Small intestine (tissue), 7 donors: ENCODE results near the gene KL. TPM values are rescaled to one million over a fixed set of nuclear protein-coding genes. Genes with fewer than 3 reads are reported as not detected.

Experiments used
- DNase-seq, 2 donors: peaks; one replicate each; pipeline versions ENCODE4 v3.0.0 to v3.0.0-alpha.2; 2013
- FAIRE-seq: peaks from 2 replicates; lab custom pipeline; 2012; peaks lifted over from hg19 to GRCh38; lab: Jason Lieb, UNC
- H3K27ac ChIP-seq, 3 donors: one replicate each; pipeline ENCODE4 v1.5.1; 2013; ENCODE audit warnings: low read length in 2 of 3, mild to moderate bottlenecking in 2 of 3, control low read depth in 1 of 3, inconsistent platforms in 1 of 3, low read depth in 1 of 3, moderate library complexity in 1 of 3
- H3K27me3 ChIP-seq, 3 donors: one replicate each; pipeline ENCODE4 v1.6.1; 2013; ENCODE audit warnings: low read length in 3 of 3, inconsistent platforms in 1 of 3; ENCODE audit not compliant: control insufficient read depth in 3 of 3, insufficient read depth in 3 of 3
- H3K36me3 ChIP-seq, 3 donors: one replicate each; pipeline ENCODE4 v1.6.1; 2013; ENCODE audit warnings: low read length in 3 of 3, inconsistent platforms in 1 of 3, low read depth in 1 of 3, mild to moderate bottlenecking in 1 of 3, moderate library complexity in 1 of 3; ENCODE audit not compliant: control insufficient read depth in 3 of 3, insufficient read depth in 2 of 3
- H3K4me1 ChIP-seq, 3 donors: one replicate each; pipeline ENCODE4 v1.6.1; 2013; ENCODE audit warnings: low read length in 2 of 3, inconsistent platforms in 1 of 3, low read depth in 1 of 3, mild to moderate bottlenecking in 1 of 3, moderate library complexity in 1 of 3; ENCODE audit not compliant: control insufficient read depth in 3 of 3, insufficient read depth in 2 of 3
- H3K4me3 ChIP-seq, 3 donors: one replicate each; pipeline ENCODE4 v1.5.1; 2013; ENCODE audit warnings: low read length in 3 of 3, control low read depth in 1 of 3, inconsistent platforms in 1 of 3, low read depth in 1 of 3, mild to moderate bottlenecking in 1 of 3, moderate library complexity in 1 of 3
- H3K9me3 ChIP-seq, 2 donors: one replicate each; pipeline ENCODE4 v1.6.1; 2013; ENCODE audit warnings: low read depth in 1 of 2, low read length in 1 of 2; ENCODE audit not compliant: control insufficient read depth in 2 of 2, insufficient read depth in 1 of 2
- WGBS, 3 donors: extraction: QIAGEN DNeasy Blood & Tissue Kit; methylation state at CpG; one replicate each; pipeline ENCODE4 v1.1.7; 2013; 5-methylcytosine and 5-hydroxymethylcytosine counted together
- polyA plus RNA-seq, 4 donors: library from polyadenylated mRNA; stranded (reverse) in 3 of 4; unstranded in 1 of 4; fragments of 200-250 nt in 3 of 4; fragments of 120-200 nt in 1 of 4; gene quantifications; one replicate each; pipeline versions ENCODE4 v1.2.1 to v1.2.3, GENCODE V29; 2013
- donor health status: healthy with polysubstance abuse.
- donor health status: control.
- donor health status: control.
- donor health status: Bipolar disorder and iron deficiency.
- donor health status: healthy.

KL gene
- polyA plus RNA-seq, 4 donors = 0.67 to 4.8 (median 2.0) TPM

GRCh38 chr13:33053397-33054066 lies 37.3 kb downstream of the KL start:
- Histone ChIP-seq H3K9me3 (no peaks in the 10 kb centered on the region), H3K36me3 (peaks cover 0 to 4% (median 0%) of the 10 kb centered on the region in 3 donors), H3K4me3 (no peak overlapping the region), H3K4me1 (no peaks in the 10 kb centered on the region), H3K27ac (no peak overlapping the region), H3K27me3 (no peaks in the 10 kb centered on the region)
- WGBS, 3 donors = 60 to 81% (median 67%) methylated on average over 7 of the region's 7 CpGs
- no peak for DNase-seq
- FAIRE-seq = no peak

- peaks cover 0 to 11% (median 0%) of the 10 kb centered on the region in 3 donors for H3K36me3 ChIP-seq
- H3K27ac ChIP-seq = no peak overlapping the region
- no peak overlapping the region for H3K4me3 ChIP-seq
- no peaks in the 10 kb centered on the region for H3K4me1 ChIP-seq
- DNase-seq (peak in 1 of 2 donors; percentile 16), FAIRE-seq (no peak)
- 65 to 72% (median 67%) methylated on average over 9 of the region's 9 CpGs for WGBS, 3 donors
- no peaks in the 10 kb centered on the region for H3K9me3 ChIP-seq
- no peaks in the 10 kb centered on the region for H3K27me3 ChIP-seq
Measured at GRCh38 chr13:33057019-33057780, 41.0 kb downstream of the KL start.

DNA sequence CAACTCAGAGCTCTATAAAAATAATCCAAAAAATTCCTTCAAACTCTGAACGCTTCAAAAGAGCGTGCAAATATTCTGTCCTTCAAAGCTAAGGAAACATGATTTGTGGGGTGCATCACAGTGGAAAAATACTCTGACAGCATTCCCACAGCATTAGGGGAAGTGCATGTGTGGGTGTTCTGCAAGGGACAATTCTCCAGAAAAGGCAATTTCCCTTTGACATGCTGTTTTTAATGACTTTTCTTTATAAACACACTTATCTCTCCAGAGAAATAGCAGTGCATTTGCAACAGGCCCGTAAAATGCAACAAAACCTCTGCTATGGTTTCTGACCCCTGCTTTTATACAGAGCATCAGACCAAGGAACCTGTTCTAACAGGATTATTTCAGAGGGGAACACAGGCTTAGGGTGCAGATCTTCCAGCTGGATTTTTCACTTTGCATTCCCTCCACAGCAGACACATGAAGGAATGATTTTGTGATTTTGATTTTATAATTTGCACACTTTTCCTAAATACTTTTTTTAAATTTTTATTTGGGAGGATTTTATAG lies 42.6 kb downstream of the KL start:
- Histone ChIP-seq H3K36me3 (peaks cover 0 to 11% (median 0%) of the 10 kb centered on the region in 3 donors), H3K27me3 (no peaks in the 10 kb centered on the region), H3K4me1 (no peaks in the 10 kb centered on the region), H3K9me3 (no peaks in the 10 kb centered on the region), H3K4me3 (no peak overlapping the region), H3K27ac (no peak overlapping the region)
- FAIRE-seq (no peak), DNase-seq (no peak)
- 70 to 90% (median 85%) methylated on average over 3 of the region's 3 CpGs for WGBS, 3 donors

GRCh38 chr13:33060815-33061214 lies 44.6 kb downstream of the KL start:
- H3K27ac ChIP-seq = no peak overlapping the region
- no peaks in the 10 kb centered on the region for H3K9me3 ChIP-seq
- H3K4me3 ChIP-seq = no peak overlapping the region
- H3K27me3 ChIP-seq = no peaks in the 10 kb centered on the region
- H3K36me3 ChIP-seq = peaks cover 0 to 9% (median 0%) of the 10 kb centered on the region in 3 donors
- DNase-seq (no peak), FAIRE-seq (no peak)
- no peaks in the 10 kb centered on the region for H3K4me1 ChIP-seq
- WGBS, 3 donors = 92 to 95% (median 92%) methylated on average over 15 of the region's 15 CpGs

DNA sequence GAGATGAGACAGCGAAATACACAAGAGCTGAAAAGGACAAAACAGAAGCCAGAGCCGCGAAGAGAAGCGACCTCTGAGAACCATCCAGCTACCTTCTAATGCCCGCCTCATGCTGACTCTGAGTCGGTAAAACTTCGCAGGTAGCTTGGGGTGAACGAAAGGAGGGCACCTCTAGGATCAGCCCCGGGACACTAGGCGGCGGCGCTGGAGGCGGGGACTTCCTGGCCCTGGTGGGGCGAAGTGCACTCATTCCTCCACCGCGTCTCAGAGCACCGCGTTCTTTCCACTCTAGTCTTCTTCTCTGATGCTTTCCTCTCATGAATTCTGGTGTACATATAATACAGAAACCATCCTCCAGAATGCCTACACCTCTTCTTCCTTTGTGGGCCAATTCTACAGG lies 50.1 kb downstream of the KL start:
- no peak for FAIRE-seq
- no peak for DNase-seq
- Histone ChIP-seq H3K4me3 (no peak overlapping the region), H3K4me1 (no peaks in the 10 kb centered on the region), H3K27me3 (no peaks in the 10 kb centered on the region), H3K27ac (no peak overlapping the region), H3K9me3 (no peaks in the 10 kb centered on the region), H3K36me3 (peaks cover 0 to 8% (median 0%) of the 10 kb centered on the region in 3 donors)
- WGBS, 3 donors = 95 to 96% (median 95%) methylated on average over 18 of the region's 18 CpGs

DNA sequence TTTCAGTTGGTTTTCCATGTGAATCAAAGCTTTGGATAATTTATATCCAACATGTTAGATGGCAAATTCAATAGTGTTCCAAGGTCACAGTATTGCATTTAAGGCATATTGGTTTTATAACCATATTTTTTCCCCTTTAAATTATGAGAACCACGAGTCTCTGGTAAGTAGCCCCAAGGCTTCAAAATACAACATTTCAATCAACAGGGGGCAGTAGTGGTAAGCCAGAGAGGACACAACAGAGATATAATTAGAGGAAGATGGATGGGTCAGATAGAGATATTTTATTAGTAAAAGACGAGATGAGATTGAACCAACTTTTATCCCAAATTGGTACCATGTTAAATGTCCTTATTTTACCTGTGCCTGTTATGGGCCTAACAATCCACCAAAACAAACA lies 53.1 kb downstream of the KL start:
- H3K27me3 ChIP-seq = no peaks in the 10 kb centered on the region
- H3K27ac ChIP-seq = no peak overlapping the region
- 80 to 87% (median 86%) methylated on average over 2 of the region's 2 CpGs for WGBS, 3 donors
- H3K4me3 ChIP-seq = no peak overlapping the region
- peaks cover 0 to 5% (median 0%) of the 10 kb centered on the region in 3 donors for H3K36me3 ChIP-seq
- DNase-seq (no peak), FAIRE-seq (no peak)
- no peaks in the 10 kb centered on the region for H3K9me3 ChIP-seq
- H3K4me1 ChIP-seq = peaks cover 0 to 5% (median 2%) of the 10 kb centered on the region in 3 donors

- peaks cover 0 to 17% (median 2%) of the 10 kb centered on the region in 3 donors for H3K4me1 ChIP-seq
- no peak for DNase-seq
- H3K36me3 ChIP-seq = peaks cover 0 to 5% (median 0%) of the 10 kb centered on the region in 3 donors
- WGBS, 3 donors = 65 to 79% (median 73%) methylated on average over 2 of the region's 2 CpGs
- H3K9me3 ChIP-seq = no peaks in the 10 kb centered on the region
- H3K27ac ChIP-seq = no peak overlapping the region
- H3K4me3 ChIP-seq = no peak overlapping the region
- FAIRE-seq = no peak
- no peaks in the 10 kb centered on the region for H3K27me3 ChIP-seq
Measured at GRCh38 chr13:33070713-33071112, 54.5 kb downstream of the KL start.

DNA sequence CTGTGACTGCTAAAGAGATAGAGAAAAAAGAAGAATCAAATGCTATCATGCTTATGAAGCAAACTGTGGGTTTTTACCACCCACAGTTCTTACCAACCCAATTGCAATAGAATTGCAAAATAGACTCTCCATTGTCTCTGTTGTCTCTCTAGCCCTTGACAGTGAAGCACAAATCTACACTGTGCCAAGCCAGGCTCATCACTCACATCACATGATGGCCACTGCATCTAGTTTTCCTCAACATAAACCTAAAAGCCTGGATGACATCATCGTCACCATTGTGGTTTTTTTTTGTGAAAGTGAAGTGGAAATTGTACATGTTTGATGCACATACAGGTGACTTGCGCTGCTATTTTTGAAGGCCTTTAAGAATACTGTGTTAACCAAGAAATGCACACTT lies 56.1 kb downstream of the KL start:
- no peak for DNase-seq
- Histone ChIP-seq H3K27me3 (no peaks in the 10 kb centered on the region), H3K4me3 (no peak overlapping the region), H3K27ac (no peak overlapping the region), H3K9me3 (no peaks in the 10 kb centered on the region), H3K4me1 (peaks cover 0 to 27% (median 2%) of the 10 kb centered on the region in 3 donors), H3K36me3 (no peaks in the 10 kb centered on the region)
- WGBS, 3 donors = 90 to 97% (median 90%) methylated on average over 2 of the region's 2 CpGs
- FAIRE-seq = no peak
